H1 (cell line): Measurements from ENCODE around the gene MBD3L5. TPM values are rescaled to one million over a fixed set of nuclear protein-coding genes. Genes with fewer than 3 reads are reported as not detected.

Experiments used
- CTCF ChIA-PET: fragments of 300-600 bp; sonication (Branson Sonifier 250); formaldehyde crosslinking; loops from one replicate; lab custom pipeline; 2021; ENCODE audit not compliant: partially characterized antibody; lab: Charles Lee
- POLR2A ChIA-PET: fragments of 300-600 bp; sonication (Branson Sonifier 250); formaldehyde crosslinking; loops from one replicate; lab custom pipeline; 2021; ENCODE audit warnings: inconsistent platforms; ENCODE audit not compliant: partially characterized antibody; lab: Charles Lee
- DNase-seq, 2 experiments: peaks; one replicate each; pipeline versions ENCODE4 v3.0.0 to v3.0.0-alpha.2; 2010 to 2022; ENCODE audit warnings: low spot score in 2 of 2, low read depth in 1 of 2, mixed read lengths in 1 of 2
- FAIRE-seq: peaks from 2 replicates; lab custom pipeline; 2011; peaks lifted over from hg19 to GRCh38; lab: Jason Lieb, UNC
- H2AFZ ChIP-seq: 2 replicates; pipeline ENCODE4 v1.8.1; 2012; ENCODE audit warnings: low read length, inconsistent platforms
- H2AK5ac ChIP-seq: 2 replicates; pipeline ENCODE4 v1.6.1; 2013; ENCODE audit warnings: low read depth, low read length
- H2BK120ac ChIP-seq: replicated peaks from 2 replicates; pipeline ENCODE3; 2013; ENCODE audit warnings: low read depth, low read length, inconsistent platforms
- H2BK12ac ChIP-seq: 2 replicates; pipeline ENCODE4 v1.6.1; 2013; ENCODE audit warnings: low read depth, low read length
- H2BK15ac ChIP-seq: 2 replicates; pipeline ENCODE4 v1.6.1; 2013; ENCODE audit warnings: low read length
- H2BK20ac ChIP-seq: 2 replicates; pipeline ENCODE4 v1.6.1; 2013; ENCODE audit warnings: low read length
- H2BK5ac ChIP-seq: 2 replicates; pipeline ENCODE4 v1.6.1; 2013; ENCODE audit warnings: low read depth, low read length
- H3K14ac ChIP-seq: 2 replicates; pipeline ENCODE4 v1.6.1; 2013; ENCODE audit warnings: inconsistent platforms; ENCODE audit not compliant: insufficient read length
- H3K18ac ChIP-seq: 2 replicates; pipeline ENCODE4 v1.6.1; 2013; ENCODE audit warnings: low read length; ENCODE audit errors: extremely low read depth
- H3K23ac ChIP-seq: 2 replicates; pipeline ENCODE4 v1.6.1; 2013; ENCODE audit warnings: inconsistent platforms; ENCODE audit not compliant: insufficient read length
- H3K23me2 ChIP-seq: 2 replicates; pipeline ENCODE4 v1.6.1; 2013; ENCODE audit warnings: low read depth, low read length
- H3K27ac ChIP-seq: 2 replicates; pipeline ENCODE4 v1.6.1; 2011; ENCODE audit warnings: low read depth, low read length, inconsistent platforms
- H3K27me3 ChIP-seq, 4 experiments: replicated peaks in 1 of 4; 1 replicate in 1 of 4; 2 replicates in 3 of 4; pipeline versions ENCODE4 v1.6.1 to v1.8.1; 2011 to 2013; ENCODE audit warnings: low read length in 3 of 4, mild to moderate bottlenecking in 3 of 4, inconsistent platforms in 2 of 4, mixed read lengths in 2 of 4, moderate library complexity in 1 of 4; ENCODE audit not compliant: control insufficient read depth in 3 of 4, insufficient read depth in 3 of 4; ENCODE audit errors: extremely low read depth in 1 of 4
- H3K36me3 ChIP-seq, 4 experiments: 2 replicates each; pipeline versions ENCODE4 v1.6.1 to v1.8.1; 2011 to 2013; ENCODE audit warnings: mild to moderate bottlenecking in 4 of 4, low read length in 3 of 4, moderate library complexity in 2 of 4, control low read depth in 1 of 4, inconsistent platforms in 1 of 4; ENCODE audit not compliant: insufficient read depth in 4 of 4, control insufficient read depth in 2 of 4
- H3K4ac ChIP-seq: replicated peaks from 2 replicates; pipeline ENCODE3; 2013; ENCODE audit warnings: low read length, low read depth, mixed read lengths, inconsistent platforms; ENCODE audit not compliant: insufficient read length
- H3K4me1 ChIP-seq, 4 experiments: replicated peaks in 1 of 4; 1 replicate in 1 of 4; 2 replicates in 3 of 4; pipeline versions ENCODE4 v1.6.1 to v1.8.1; 2011 to 2013; ENCODE audit warnings: low read length in 3 of 4, inconsistent platforms in 2 of 4, mixed read lengths in 1 of 4; ENCODE audit not compliant: insufficient read depth in 4 of 4, control insufficient read depth in 3 of 4
- H3K4me2 ChIP-seq, 2 experiments: 2 replicates each; pipeline versions ENCODE4 v1.6.1 to v1.8.1; 2011 to 2013; ENCODE audit warnings: low read depth in 2 of 2, low read length in 2 of 2, control low read depth in 1 of 2, inconsistent platforms in 1 of 2, mild to moderate bottlenecking in 1 of 2; ENCODE audit not compliant: insufficient read depth in 1 of 2
- H3K4me3 ChIP-seq, 4 experiments: fragments of 200-600, 300-600 bp in 1 of 4; sonication (generic), shearing (Covaris generic), sonication (Bioruptor Twin) in 1 of 4; 2 replicates each; pipeline versions ENCODE4 v1.5.1 to v1.8.1; 2011 to 2016; ENCODE audit warnings: low read length in 4 of 4, low read depth in 3 of 4, control low read depth in 2 of 4, inconsistent platforms in 2 of 4, mild to moderate bottlenecking in 2 of 4, mixed read lengths in 1 of 4, moderate library complexity in 1 of 4; ENCODE audit not compliant: insufficient read depth in 2 of 4; ENCODE audit errors: extremely low read depth in 1 of 4
- H3K56ac ChIP-seq: replicated peaks from 2 replicates; pipeline ENCODE3; 2013; ENCODE audit warnings: low read depth, mild to moderate bottlenecking, mixed read lengths, low read length, inconsistent platforms; ENCODE audit not compliant: insufficient read length
- H3K79me1 ChIP-seq: 2 replicates; pipeline ENCODE4 v1.6.1; 2013; ENCODE audit warnings: low read depth, low read length, control low read depth
- H3K79me2 ChIP-seq, 2 experiments: 2 replicates each; pipeline versions ENCODE4 v1.6.1 to v1.8.1; 2012 to 2013; ENCODE audit warnings: low read length in 2 of 2, mild to moderate bottlenecking in 2 of 2, inconsistent platforms in 1 of 2; ENCODE audit not compliant: insufficient read depth in 2 of 2, control insufficient read depth in 1 of 2
- H3K9ac ChIP-seq, 4 experiments: replicated peaks in 1 of 4; 1 replicate in 1 of 4; 2 replicates in 3 of 4; pipeline versions ENCODE4 v1.6.1 to v1.8.1; 2011 to 2013; ENCODE audit warnings: low read depth in 3 of 4, low read length in 3 of 4, control low read depth in 2 of 4, mild to moderate bottlenecking in 2 of 4, moderate library complexity in 2 of 4, inconsistent platforms in 1 of 4; ENCODE audit errors: extremely low read depth in 1 of 4
- H3K9me3 ChIP-seq, 2 experiments: 2 replicates each; pipeline versions ENCODE4 v1.6.1 to v1.8.1; 2012 to 2013; ENCODE audit warnings: mild to moderate bottlenecking in 2 of 2, moderate library complexity in 2 of 2, control low read depth in 1 of 2, inconsistent platforms in 1 of 2, low read depth in 1 of 2, low read length in 1 of 2, mixed read lengths in 1 of 2; ENCODE audit not compliant: insufficient read depth in 2 of 2
- H4K20me1 ChIP-seq, 2 experiments: replicated peaks in 1 of 2; 2 replicates each; pipeline versions ENCODE3 to v1.8.1; 2011 to 2013; ENCODE audit warnings: inconsistent platforms in 2 of 2, low read length in 2 of 2, mild to moderate bottlenecking in 1 of 2; ENCODE audit not compliant: insufficient read depth in 2 of 2, control insufficient read depth in 1 of 2
- H4K5ac ChIP-seq: 2 replicates; pipeline ENCODE4 v1.6.1; 2013; ENCODE audit warnings: low read length, low read depth, mixed read lengths, inconsistent platforms; ENCODE audit not compliant: insufficient read length
- H4K8ac ChIP-seq: 2 replicates; pipeline ENCODE4 v1.8.0; 2013; ENCODE audit warnings: mild to moderate bottlenecking, moderate library complexity, low read length, inconsistent platforms; ENCODE audit not compliant: insufficient read depth; ENCODE audit errors: extremely low read depth
- H4K91ac ChIP-seq: replicated peaks from 2 replicates; pipeline ENCODE3; 2013; ENCODE audit warnings: low read length, mixed read lengths, inconsistent platforms; ENCODE audit not compliant: insufficient read length
- WGBS, 2 experiments: shearing (Covaris generic) in 1 of 2; methylation state at CpG; one replicate each; pipeline versions ENCODE4 v1.1.6 to v1.1.7; 2013 to 2015; ENCODE audit warnings: low lambda C conversion rate in 2 of 2, mixed read lengths in 2 of 2, inconsistent platforms in 1 of 2, low coverage in 1 of 2, missing lambda C conversion rate in 1 of 2; ENCODE audit not compliant: insufficient replicate concordance in 2 of 2, insufficient coverage in 1 of 2, insufficient read length in 1 of 2; ENCODE audit errors: extremely low coverage in 1 of 2, missing lambda C conversion rate in 1 of 2; 5-methylcytosine and 5-hydroxymethylcytosine counted together
- polyA plus RNA-seq, 7 experiments: library from polyadenylated mRNA; depleted of rRNA in 3 of 7; stranded (reverse) in 5 of 7; unstranded in 2 of 7; fragments of >200 nt in 5 of 7; fragments of 200-250 nt in 2 of 7; gene quantifications; 1 replicate in 5 of 7; 2 replicates in 1 of 7; 4 replicates in 1 of 7; pipeline versions ENCODE4 v1.2.1 to v1.2.3, GENCODE V29; 2011 to 2013; ENCODE audit warnings: missing spikeins in 2 of 7, mixed read lengths in 2 of 7
- total RNA-seq: library from RNA; stranded (reverse); fragmentation: NEBNext Ultra II Directional; extraction: Animal tissue kit (Norgen Biotek cat#: 25700); gene quantifications from 2 replicates; pipeline ENCODE4 v1.2.1, GENCODE V29; 2021

MBD3L5 gene
- total and polyA plus RNA-seq, 2 of the 8 experiments (the other 6 are each of a cell fraction or from before 2014, with no cell fraction given) = not detected

GRCh38 chr19:6987850-6988249, 42.5 kb upstream of the MBD3L5 start:
- no peak overlapping the region for H3K56ac ChIP-seq
- no peaks in the 10 kb centered on the region for H3K23me2 ChIP-seq
- no peak overlapping the region for H2BK12ac ChIP-seq
- H3K18ac ChIP-seq = no peak overlapping the region
- no peak overlapping the region for H2BK20ac ChIP-seq
- H3K4me3 ChIP-seq = no peak overlapping the region
- no peak overlapping the region for H4K91ac ChIP-seq
- ChIA-PET POLR2A (no interaction called here), CTCF (interaction anchor here (0.6 to 1.2 kb wide), 2 partner anchors 16 to 230 kb away, joined by 3 to 4 read pairs; no protein-coding TSS in a partner anchor)
- H3K36me3 ChIP-seq = no peaks in the 10 kb centered on the region; a peak in 1 of 8 replicates
- no peak overlapping the region for H3K27ac ChIP-seq
- H3K9ac ChIP-seq = no peak overlapping the region
- H2BK15ac ChIP-seq = no peak overlapping the region
- H4K8ac ChIP-seq = no peak overlapping the region
- no peak overlapping the region for H2BK5ac ChIP-seq
- no peak overlapping the region for H3K4ac ChIP-seq
- no peaks in the 10 kb centered on the region for H3K4me1 ChIP-seq
- no peaks in the 10 kb centered on the region for H3K27me3 ChIP-seq
- no peak overlapping the region for H4K5ac ChIP-seq
- H3K79me1 ChIP-seq = no peaks in the 10 kb centered on the region
- FAIRE-seq (no peak), DNase-seq (no peak)
- no peak overlapping the region for H2BK120ac ChIP-seq
- H3K14ac ChIP-seq = no peak overlapping the region
- no peaks in the 10 kb centered on the region for H4K20me1 ChIP-seq
- no peak overlapping the region for H3K23ac ChIP-seq
- H3K9me3 ChIP-seq = peaks cover 59 to 75% of the 10 kb centered on the region in 2 experiments
- H2AK5ac ChIP-seq = no peak overlapping the region
- H2AFZ ChIP-seq = no peak overlapping the region
- H3K79me2 ChIP-seq = no peaks in the 10 kb centered on the region
- no peak overlapping the region for H3K4me2 ChIP-seq
- WGBS, 2 experiments = 52% methylated on average over 4 of the region's 4 CpGs; no CpG with 5 or more reads in 1 of the 2 experiments
